ENCODE measurements around the gene S100A1.

S100A1 gene

GRCh38 chr1:153677718-153678518 lies 49.7 kb downstream of the S100A1 start:
- Histone ChIP-seq H3K4me3 (replicated peaks; ENCODE audit: low read depth, low read length) (peak overlapping the region; percentile 39; the same call in 1 of the 2 replicates), H3K36me3 (ENCODE audit: control insufficient read depth, insufficient read depth, low read length) (no peaks in the 10 kb centered on the region), H3K27me3 (replicated peaks; ENCODE audit: control insufficient read depth, insufficient read depth, low read length) (no peaks in the 10 kb centered on the region; the same call in 1 of the 2 replicates)
- no peak for DNase-seq (ENCODE audit: extremely low read depth, insufficient read length)
- peak; percentile 96 for TF ChIP-seq CTCF (IDR thresholded peaks at IDR 0.05; ENCODE audit: insufficient read depth, low read length, poor library complexity, severe bottlenecking)

- H3K27me3 ChIP-seq (replicated peaks; ENCODE audit: control insufficient read depth, insufficient read depth, low read length) = no peaks in the 10 kb centered on the region; the same call in 1 of the 2 replicates
- no peaks in the 10 kb centered on the region for H3K36me3 ChIP-seq (ENCODE audit: control insufficient read depth, insufficient read depth, low read length)
- TF ChIP-seq CTCF (IDR thresholded peaks at IDR 0.05; ENCODE audit: insufficient read depth, low read length, poor library complexity, severe bottlenecking) = no peak
- H3K4me3 ChIP-seq (replicated peaks; ENCODE audit: low read depth, low read length) = peak within 1 kb of the TSS; percentile 39
- DNase-seq (ENCODE audit: extremely low read depth, insufficient read length) = peak; percentile 25
Measured at GRCh38 chr1:153678519-153679336, 50.5 kb downstream of the S100A1 start, which contains the start of gene NPR1. Gene NPR1, plus strand, starts transcription at chr1:153678688. Its CDS starts 421 bp downstream, at chr1:153679109.

GRCh38 chr1:153679337-153680119 lies 51.3 kb downstream of the S100A1 start:
- TF ChIP-seq CTCF (IDR thresholded peaks at IDR 0.05; ENCODE audit: insufficient read depth, low read length, poor library complexity, severe bottlenecking) = no peak
- peak overlapping the region; percentile 40 for H3K4me3 ChIP-seq (replicated peaks; ENCODE audit: low read depth, low read length)
- H3K27me3 ChIP-seq (replicated peaks; ENCODE audit: control insufficient read depth, insufficient read depth, low read length) = no peaks in the 10 kb centered on the region; the same call in 1 of the 2 replicates
- H3K36me3 ChIP-seq (ENCODE audit: control insufficient read depth, insufficient read depth, low read length) = no peaks in the 10 kb centered on the region
- DNase-seq (ENCODE audit: extremely low read depth, insufficient read length) = peak; percentile 27

- no peaks in the 10 kb centered on the region; the same call in 1 of the 2 replicates for H3K27me3 ChIP-seq (replicated peaks; ENCODE audit: control insufficient read depth, insufficient read depth, low read length)
- no peaks in the 10 kb centered on the region for H3K36me3 ChIP-seq (ENCODE audit: control insufficient read depth, insufficient read depth, low read length)
- no peak for TF ChIP-seq CTCF (IDR thresholded peaks at IDR 0.05; ENCODE audit: insufficient read depth, low read length, poor library complexity, severe bottlenecking)
- no peak for DNase-seq (ENCODE audit: extremely low read depth, insufficient read length)
- no peak overlapping the region for H3K4me3 ChIP-seq (replicated peaks; ENCODE audit: low read depth, low read length)
Measured at GRCh38 chr1:153680120-153680403, 51.8 kb downstream of the S100A1 start.

Data from GM06990 (cell line).